Activated CD4-positive, alpha-beta T cell treated with anti-CD3 and anti-CD28 coated beads, Interleukin-2, Interleukin-6, amounts not matched to agents 100 ng/mL and 50 ng/mL, durations not matched to agents 16 hours and 8 hours (primary cell): ENCODE measurements around the gene POLQ.
A peak's percentile ranks its signal among the peaks of the same experiment; 100 is the strongest.
"Not testable (repeated sequence)": the region's sequence is repeated elsewhere in the genome, so short reads cannot be mapped to it uniquely, and the experiment has no call there.

ENCODE experiments used
- DNase-seq: peaks from one replicate; pipeline ENCODE4 v3.0.0-alpha.2; 2020

POLQ gene

DNA sequence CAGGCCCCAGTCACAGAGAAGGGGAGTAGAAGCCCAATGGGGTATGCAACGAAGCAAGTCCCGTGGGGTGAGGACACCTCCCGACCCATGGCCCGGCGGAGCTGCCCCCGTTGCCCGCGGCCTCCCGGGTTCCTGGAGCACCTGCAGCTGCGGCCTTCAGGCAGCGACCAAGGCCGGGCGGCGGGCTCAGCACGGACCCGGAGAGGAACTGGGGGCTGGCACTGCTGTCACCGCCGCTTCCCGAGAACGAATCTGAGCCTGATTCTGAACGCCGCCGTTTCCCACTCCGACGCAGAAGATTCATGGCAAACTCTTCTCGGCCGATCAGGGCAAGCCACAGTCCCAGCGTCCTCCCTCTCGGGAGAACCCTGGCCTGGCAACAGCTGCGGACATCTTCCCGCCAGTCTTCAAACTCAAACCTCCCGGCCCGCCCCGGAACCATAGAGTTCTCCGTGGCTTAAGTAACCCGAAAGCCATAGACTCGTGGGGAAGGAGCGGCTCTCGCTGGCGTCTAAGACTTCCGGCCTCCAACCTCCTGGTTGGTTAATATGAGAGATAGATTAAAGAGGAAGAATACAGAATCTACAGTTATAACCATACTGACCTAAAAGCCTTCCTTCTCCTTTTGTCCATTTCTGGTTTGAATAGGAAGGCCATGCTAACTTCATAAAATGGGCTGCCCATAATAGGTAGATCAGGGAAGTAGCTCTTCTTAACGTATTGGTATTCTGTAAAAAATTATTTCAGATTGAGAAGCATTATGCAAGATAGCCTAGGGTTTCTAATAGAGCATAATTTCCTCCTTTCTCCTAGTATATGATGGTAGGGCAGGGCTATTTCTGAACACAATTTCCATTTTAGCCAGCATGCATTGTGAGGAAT, at the start of gene POLQ:
Gene POLQ (minus strand): TSS at position 415 of the 882 bp plus-strand sequence. CDS start 111 bp downstream, at position 304.
- DNase-seq, result peak; percentile 94

- no peak for DNase-seq
Measured at GRCh38 chr3:121594850-121595249, 49.1 kb upstream of the POLQ start.

DNA sequence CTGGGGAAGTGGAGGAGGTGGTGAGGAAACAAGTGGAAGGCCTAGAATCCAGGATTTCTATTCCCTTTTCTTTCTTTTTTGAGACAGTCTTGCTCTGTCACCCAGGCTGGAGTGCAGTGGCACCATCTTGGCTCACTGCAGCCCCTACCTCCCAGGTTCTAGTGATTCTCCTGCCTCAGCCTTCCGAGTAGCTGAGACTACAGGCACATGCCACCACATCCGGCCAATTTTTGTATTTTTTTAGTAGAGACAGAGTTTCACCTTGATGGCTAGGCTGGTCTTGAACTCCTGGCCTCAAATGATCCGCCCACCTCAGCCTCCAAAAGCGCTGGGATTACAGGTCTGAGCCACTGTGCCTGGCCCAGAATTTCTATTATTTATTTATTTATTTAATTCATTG, 48.0 kb upstream of the POLQ start:
- DNase-seq, result not testable (repeated sequence)

GRCh38 chr3:121592856-121593702, 47.3 kb upstream of the POLQ start, which contains the start of gene FBXO40:
TSS of gene FBXO40 (plus strand) at chr3:121593379. CDS start at chr3:121620576, 27,197 bp downstream.
- DNase-seq, result no peak

- DNase-seq, result no peak
Measured at GRCh38 chr3:121584418-121584817, 38.6 kb upstream of the POLQ start.

DNA sequence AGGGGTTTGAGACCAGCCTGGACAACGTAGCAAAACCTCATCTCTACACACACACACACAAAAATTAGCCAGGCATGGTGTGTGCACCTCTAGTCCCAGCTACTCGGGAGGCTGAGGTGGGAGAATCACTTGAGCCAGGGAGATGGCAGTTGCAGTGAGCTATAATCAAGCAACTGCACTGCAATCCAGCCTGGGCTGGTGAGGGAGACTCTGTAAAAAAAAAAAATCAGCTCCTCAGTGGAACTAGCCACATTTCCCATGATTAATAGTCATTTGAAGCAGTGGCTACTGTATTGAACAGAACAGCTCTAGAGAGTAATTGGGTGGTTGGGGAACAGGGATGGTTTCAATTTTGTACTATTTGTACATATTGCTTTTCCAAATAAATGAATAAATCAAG, 35.9 kb upstream of the POLQ start:
- DNase-seq, result no peak

- DNase-seq, result no peak
Measured at GRCh38 chr3:121574449-121574848, 28.7 kb upstream of the POLQ start.

DNA sequence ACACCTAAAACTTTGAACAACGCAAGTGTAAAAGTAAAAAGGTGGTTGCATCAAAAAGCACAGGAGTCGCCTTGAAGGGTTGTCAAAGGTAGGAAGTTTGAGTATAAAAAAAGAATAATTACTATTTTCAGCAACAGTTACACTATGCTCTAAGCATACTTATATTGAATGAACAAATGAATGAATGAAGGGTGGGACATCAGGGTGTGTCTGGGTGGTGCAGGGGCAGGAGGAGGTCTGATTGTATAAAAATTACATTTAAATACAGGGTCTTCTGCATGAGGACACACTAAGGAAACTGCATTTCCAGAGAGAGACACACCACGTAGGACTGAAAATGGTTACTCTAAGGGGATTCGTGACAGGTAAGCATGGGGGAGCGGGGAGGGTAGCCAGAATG, 21.9 kb upstream of the POLQ start, which contains the start of gene ARGFX:
Gene ARGFX (plus strand): TSS at position 301 of the 400 bp plus-strand sequence. CDS start 2,765 bp downstream, outside the sequence.
- DNase-seq, result no peak

DNA sequence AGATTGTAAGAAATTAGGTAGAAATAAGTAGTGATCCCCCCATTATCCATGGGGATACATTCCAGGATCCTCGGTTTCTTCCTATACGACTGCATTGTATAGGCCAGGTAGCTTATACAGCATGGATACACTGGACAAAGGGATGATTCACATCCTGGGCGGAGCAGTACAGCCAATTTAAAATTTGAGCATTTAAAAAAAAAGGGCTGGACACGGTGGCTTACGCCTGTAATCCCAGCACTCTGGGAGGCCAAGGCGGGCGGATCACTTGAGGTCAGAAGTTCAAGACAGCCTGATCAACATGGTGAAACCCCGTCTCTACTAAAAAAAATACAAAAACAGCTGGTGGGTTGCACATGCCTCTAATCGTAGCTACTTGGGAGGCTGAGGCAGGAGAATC, 21.0 kb upstream of the POLQ start:
- no peak for DNase-seq

DNA sequence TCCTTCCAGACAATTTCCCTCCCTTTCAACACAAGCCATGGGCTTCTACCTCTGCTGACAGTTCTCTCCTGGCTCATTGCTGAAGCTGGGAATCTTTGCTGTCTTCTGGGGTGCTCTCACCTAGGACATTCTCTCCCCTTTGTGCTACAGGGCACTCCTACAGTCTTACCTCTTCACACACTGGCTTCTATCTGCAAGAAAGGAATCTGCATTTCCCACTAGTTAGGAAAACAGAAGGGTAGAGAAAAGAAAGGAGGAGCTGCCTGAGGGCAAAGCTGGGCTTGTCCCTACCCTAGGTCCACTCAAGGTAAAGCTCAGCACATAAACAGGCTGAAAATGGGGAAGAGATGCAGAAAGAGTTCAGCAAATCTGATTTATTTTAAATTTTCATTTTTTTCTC, 16.4 kb upstream of the POLQ start:
- DNase-seq, result no peak

GRCh38 chr3:121557426-121557934, 11.7 kb upstream of the POLQ start:
- no peak for DNase-seq

DNA sequence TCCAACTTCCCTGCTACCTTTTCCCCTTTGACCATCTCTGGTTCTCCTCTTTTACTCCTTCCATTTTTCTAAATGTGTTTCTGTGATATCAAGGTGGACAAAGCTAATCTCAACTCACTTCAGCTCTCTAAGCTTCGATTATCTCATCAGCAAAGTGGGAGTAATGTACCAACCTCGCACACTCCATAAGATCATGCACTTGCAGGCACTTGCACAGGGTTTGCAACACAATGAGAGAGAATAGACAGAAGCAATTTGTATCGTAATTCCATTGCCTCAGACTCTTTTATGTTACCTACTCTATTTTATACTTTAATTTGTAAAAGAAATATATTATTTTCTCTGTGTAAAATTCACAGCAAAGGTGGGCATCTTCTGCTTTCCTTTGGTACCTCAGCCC, 7.0 kb upstream of the POLQ start:
- no peak for DNase-seq

DNA sequence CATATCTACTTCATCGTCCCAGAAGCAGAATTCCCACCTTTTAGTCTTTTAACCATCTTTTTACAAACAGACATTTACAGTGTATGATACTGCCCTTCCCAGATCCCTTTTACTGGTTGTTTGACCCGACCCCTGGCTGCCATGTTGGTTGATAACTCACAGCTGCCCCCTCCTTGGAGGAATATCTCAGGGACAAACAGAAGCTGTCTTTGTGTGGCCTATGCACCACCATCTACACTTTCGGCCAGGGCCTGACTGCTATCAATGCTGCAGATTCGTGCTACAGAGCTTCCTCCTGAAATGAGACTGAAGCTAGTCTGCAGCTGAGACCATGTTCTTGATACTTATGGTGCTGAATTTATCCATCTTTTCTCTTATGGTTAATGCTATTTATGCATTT, 6.6 kb upstream of the POLQ start:
- no peak for DNase-seq

- peak; percentile 28 for DNase-seq
Measured at GRCh38 chr3:121545049-121545573, 677 bp downstream of the POLQ start.

DNA sequence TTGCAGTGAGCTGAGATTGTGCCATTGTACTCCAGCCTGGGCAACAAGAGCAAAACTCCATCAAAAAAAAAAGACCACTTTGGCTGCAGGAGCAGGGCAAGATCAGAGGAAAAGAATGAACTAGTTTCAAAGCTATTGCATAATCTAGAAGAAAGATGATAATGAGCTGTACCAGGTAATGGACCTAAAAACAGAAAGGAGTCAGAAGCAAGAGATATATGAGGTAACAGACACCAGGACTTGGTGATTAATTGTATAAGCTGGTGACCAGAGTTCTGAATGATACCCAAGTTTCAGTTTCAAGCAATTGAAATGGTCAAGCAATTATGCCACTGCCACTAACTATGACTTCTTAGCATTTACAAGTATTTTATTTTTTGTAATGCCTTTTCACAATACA, 2.9 kb downstream of the POLQ start:
- DNase-seq, result no peak

DNA sequence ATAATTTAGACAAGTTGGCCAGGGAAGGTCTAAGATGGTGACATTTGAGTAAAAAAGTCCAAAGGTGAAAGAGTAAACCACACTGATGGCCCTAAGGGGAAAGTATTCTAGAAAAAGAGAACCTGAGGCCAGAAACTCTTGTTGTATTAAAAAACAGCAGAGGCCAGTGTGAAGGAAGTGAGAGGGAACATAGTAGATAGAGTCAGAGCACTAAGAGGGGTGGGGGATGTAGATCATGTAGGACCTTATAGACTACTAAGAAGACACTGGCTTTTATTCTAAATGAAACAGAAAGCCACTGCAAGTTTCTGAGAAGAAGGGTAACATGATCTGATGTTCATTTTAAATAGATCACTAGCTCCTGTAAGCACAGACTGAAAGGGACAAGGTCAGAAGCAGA, 14.5 kb downstream of the POLQ start:
- no peak for DNase-seq

DNA sequence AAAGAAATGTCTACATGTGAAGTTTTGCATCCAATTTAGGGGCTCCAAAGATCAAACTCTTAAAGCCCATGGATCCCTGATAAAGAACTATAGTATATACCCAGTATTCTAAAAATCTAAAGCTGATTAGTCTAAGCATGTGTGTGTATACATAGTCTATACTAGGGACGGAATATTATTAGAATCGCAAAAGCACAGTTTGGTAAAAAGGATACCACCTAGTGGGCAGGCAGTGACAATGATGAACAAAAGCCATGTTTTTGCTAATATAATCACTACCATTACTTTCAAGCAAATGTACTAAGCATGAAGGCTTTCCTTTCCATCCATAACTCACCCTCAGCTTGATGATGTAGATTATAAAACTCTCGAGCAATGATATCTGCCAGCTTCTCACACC, 16.5 kb downstream of the POLQ start:
- no peak for DNase-seq

DNA sequence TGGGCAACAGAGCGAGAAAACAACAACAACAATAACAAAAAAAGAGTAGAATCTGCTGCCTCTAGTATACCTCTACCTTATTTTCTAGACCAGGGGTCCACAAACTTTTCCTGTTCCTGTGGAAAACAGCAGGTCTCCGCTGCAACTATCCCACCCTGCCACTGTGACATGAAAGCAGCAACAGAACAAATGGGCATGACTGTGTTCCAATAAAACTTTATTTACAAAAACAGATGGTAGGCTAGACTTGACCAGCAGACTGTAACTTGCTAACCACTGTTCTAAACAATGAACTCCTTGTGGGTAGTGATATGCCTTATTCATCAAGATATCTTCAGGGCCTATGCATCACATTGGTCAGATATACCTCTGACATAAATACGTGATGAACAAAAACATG, 25.3 kb downstream of the POLQ start:
- DNase-seq, result no peak

GRCh38 chr3:121517953-121518655, 27.7 kb downstream of the POLQ start:
- no peak for DNase-seq

DNA sequence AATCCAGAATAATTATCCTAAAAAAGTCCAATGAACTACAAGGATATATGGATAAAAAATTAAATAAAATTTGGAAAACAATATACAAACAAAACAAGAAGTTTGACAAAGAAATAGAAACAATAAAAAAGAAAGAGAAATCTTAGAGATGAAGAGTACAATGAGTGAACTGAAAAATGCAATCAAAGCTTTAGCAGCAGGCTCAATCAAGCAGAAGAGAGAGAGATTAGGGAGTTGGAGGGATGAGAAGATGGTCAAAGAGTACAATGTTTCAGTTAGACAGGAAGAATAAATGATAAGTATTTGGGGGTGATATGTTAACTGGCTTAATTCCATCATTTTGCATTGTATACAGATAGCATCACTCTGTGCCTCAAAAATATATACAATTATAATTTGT, 29.9 kb downstream of the POLQ start:
- DNase-seq, result no peak

DNA sequence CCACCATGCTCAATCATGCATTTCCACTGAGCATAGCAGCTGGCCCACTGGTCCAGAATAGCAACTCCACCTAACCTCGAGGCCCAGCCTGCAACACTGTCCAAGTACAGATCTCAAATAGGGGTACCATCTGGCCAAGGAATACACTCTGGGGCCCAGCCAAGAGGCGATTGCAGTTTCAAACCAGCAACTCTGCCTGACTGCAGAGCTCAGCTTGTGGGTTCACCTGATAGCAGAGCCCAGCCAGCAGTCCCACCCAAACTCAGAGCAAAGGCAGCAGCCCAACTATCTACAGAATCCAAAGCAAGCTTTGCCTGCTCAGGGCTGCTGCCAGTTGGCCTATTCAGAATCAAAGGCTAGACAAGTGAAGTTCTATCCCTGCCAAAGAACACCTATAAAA, 30.5 kb downstream of the POLQ start:
- no peak for DNase-seq

GRCh38 chr3:121514496-121514895, 31.3 kb downstream of the POLQ start:
- DNase-seq, result no peak

DNA sequence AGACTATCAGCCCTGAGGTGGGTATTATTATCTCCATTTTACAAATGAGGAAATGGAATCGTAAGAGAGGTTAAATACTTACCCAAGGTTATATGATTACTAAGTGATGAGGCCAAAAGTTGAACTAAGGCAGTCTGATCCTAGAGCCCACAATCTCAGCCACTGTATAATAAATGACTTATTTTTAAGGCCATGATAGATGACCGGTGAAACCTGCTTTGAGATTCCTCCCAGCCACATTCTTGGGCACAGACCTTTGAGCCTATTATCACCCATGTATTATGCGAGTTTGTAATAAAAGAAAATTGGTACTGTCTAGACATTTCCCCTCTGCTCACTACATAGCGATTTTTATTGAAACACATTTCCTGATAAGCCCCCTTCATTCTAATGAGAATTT, 37.4 kb downstream of the POLQ start:
- DNase-seq, result no peak
